Erythroblast (primary cell): ENCODE data around the gene AGBL4.

ENCODE experiments used
- GATA1 ChIP-seq: IDR thresholded peaks from 2 replicates; pipeline ENCODE4 v1.6.1; 2011; ENCODE audit warnings: low read depth, mild to moderate bottlenecking, control low read depth, low read length, moderate library complexity
- POLR2A ChIP-seq: IDR thresholded peaks from 2 replicates; pipeline ENCODE4 v1.6.1; 2011; ENCODE audit warnings: mild to moderate bottlenecking, low read length

- TF ChIP-seq POLR2A (no peak), GATA1 (no peak)
Measured at GRCh38 chr1:48679859-48680258, 1343.9 kb downstream of the AGBL4 start.
